DLD1 (cell line): ENCODE results near the gene KRT6A.
"Not testable (repeated sequence)": the region's sequence is repeated elsewhere in the genome, so short reads cannot be mapped to it uniquely, and the experiment has no call there.

Experiments
- in situ Hi-C: cut with HindIII; loops from 2 replicates; pipeline ENCODE4 v1.10.0; 2017; ENCODE audit warnings: low sequenced_read_pairs

The KRT6A gene

GRCh38 chr12:52474212-52474611, 18.8 kb downstream of the KRT6A start:
- in situ Hi-C loops: no loop called here

- in situ Hi-C loops: no loop called here
Measured at GRCh38 chr12:52473768-52474167, 19.3 kb downstream of the KRT6A start, which contains the start of gene KRT6C. Gene KRT6C (minus strand): TSS chr12:52473805. CDS start chr12:52473737, 68 bp downstream.

DNA sequence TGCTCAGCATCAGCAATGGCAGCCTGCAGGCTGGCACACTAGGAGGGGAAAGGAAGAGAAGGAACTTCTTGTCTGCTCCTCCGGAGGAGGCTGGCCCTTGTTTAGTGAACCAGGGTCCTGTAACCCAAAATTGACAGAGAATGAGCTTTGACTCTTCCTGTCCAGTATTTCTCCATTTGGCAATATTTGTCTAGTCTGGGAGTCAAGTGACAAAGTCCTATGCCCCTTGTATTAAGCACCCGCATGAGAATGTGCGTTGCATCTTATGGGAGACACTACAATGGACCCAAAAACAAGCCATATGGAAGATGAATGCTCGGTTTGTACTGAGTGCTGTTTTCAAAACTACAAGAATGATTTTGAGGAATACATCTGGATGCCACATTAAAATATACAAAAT, 23.2 kb downstream of the KRT6A start:
- in situ Hi-C loops: no loop called here

DNA sequence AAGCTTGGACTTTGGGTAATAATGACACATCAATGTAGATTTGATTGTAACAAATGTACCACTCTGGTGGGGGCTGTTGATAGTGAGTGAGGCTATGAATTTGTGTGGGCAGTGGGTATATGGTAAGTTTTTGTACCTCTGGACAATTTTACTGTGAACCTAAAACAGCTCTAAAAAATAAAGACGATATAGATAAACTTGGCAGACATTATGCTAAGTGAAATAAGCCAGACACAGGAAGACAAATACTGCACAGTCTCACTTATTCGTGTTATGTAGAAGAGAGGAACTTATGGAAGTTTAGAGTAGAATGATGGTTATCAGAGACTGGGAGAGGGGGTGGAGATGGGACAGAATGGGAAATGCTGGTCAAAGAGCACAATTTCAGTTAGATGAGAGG, 28.2 kb downstream of the KRT6A start:
- in situ Hi-C loops: no loop called here

GRCh38 chr12:52461693-52462092, 31.4 kb downstream of the KRT6A start:
- in situ Hi-C loops: no loop called here

DNA sequence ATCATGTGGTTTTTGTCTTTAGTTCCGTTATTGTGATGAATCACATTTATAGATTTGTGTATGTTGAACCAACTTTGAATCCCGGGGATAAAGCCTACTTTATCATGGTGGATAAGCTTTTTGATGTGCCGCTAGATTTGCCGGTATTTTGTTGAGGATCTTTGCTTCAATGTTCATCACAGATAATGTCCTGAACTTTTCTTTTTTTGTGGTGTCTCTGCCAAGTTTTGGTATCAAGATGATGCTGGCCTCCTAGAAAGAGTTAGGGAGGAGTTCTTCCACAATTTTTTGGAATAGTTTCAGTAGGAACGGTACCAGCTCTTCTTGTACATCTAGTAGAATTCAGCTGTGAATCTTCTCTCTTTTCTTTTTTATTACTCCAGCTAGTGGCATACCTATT, 34.2 kb downstream of the KRT6A start:
- in situ Hi-C loops: no loop called here

DNA sequence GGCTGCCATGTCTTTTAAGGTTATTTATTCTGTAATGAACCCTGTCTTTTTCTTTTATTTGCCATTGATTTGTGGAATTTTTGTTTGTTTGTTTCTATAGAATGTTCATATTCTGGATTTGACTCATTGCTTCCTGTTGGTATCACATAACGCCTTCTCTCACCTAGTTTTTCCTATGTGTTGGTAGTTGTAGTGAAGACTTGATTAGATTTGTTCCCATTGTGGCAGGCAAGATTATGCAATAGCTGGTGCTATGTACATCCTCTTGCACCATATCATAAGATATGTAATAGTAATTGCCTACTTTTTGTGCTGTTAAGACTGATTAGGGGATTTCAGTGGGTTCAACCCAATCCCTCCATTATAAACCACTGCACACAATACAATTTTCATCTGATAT, 37.2 kb downstream of the KRT6A start:
- in situ Hi-C loops: no loop called here

DNA sequence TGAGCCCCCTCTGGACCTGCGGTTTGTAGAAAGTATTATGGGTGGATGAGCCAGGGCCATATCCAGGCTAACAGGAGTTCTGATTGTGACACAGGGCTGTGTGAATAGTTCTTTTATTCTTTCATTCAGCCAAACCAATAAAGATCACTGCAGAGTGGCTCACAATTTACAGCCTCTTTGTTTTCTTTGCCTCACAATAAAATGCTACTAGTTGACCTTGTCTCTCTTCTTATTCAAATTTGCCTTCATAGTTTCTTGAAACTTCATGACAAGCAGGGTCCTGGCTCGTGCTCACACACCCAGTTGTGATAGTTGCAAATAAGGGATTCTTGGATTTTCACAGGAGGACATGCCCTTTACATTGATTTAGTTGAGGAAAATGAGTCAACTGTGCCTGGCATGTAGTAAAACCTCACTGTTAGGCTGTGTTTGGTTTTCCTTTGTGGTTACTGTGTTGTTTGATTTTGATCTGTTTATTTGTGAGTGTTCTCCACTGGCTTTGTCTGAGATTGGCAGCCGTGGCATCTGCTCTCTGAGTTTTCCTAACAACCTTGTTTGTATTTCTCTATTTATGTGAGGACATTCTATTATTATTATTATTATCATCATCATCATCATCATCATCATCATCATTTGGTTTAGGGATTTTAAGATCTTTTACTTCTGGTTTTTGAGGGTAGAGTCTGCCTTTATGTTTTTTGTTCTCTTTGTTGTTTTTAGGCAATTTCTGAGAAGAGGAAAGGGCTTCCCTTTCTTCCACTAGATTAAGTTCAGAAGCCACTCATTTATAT, 38.5 kb downstream of the KRT6A start:
- in situ Hi-C loops: no loop called here

GRCh38 chr12:52452101-52452500, 41.0 kb downstream of the KRT6A start, which contains the start of gene KRT6B:
Gene KRT6B (minus strand): TSS chr12:52452146. CDS start chr12:52452078, 68 bp downstream.
- in situ Hi-C loops: no loop called here

- in situ Hi-C loops: no loop called here
Measured at GRCh38 chr12:52448228-52448627, 44.8 kb downstream of the KRT6A start.

DNA sequence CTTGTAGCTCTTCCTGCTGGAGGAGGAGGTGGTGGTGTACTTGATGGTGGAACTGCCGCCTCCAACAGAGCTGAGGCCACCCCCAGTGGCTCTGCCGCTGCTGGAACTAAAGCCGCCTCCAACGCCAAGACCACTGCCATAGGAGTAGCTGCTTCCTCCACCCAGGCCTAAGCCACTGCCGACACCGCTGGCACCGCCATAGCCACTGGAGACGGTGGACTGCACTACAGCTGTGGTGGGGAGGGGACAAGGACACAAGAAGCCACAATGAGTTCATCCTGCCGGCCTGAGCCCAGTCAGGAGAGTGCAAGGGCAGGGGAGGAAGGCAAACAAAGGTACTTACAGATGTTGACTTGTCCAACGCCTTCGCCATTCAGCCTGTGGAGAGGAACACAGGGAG, 45.9 kb downstream of the KRT6A start:
- in situ Hi-C loops: not testable (repeated sequence)

GRCh38 chr12:52446367-52447045, 46.6 kb downstream of the KRT6A start:
- in situ Hi-C loops: no loop called here

GRCh38 chr12:52445876-52446275, 47.2 kb downstream of the KRT6A start:
- in situ Hi-C loops: no loop called here

GRCh38 chr12:52444647-52445595, 48.1 kb downstream of the KRT6A start:
- in situ Hi-C loops: no loop called here

- in situ Hi-C loops: no loop called here
Measured at GRCh38 chr12:52443966-52444365, 49.1 kb downstream of the KRT6A start.

DNA sequence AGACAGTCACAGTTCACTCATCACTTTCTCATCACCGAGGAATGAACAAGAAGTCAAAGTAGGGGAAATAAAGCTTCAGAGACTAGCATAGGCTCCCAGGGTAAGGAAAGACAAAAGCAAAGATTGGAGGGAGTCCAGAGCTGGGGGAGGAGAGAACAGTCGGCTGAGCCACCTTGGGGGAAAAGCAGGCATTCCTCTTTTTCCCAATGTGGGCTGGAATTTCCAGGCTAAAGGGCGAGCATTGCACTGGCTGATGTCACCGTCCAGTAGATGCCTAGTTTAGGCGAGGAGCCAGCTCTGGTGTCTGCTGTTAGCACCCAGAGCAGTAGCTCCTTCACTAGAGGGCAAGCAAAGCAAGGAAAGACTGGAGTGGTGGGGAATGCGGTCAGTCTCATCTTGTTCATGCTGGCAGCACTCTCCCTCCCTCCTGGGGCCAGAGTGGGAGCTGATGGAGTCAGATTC, 50.4 kb downstream of the KRT6A start:
- in situ Hi-C loops: no loop called here

- in situ Hi-C loops: no loop called here
Measured at GRCh38 chr12:52441320-52441911, 51.6 kb downstream of the KRT6A start.

DNA sequence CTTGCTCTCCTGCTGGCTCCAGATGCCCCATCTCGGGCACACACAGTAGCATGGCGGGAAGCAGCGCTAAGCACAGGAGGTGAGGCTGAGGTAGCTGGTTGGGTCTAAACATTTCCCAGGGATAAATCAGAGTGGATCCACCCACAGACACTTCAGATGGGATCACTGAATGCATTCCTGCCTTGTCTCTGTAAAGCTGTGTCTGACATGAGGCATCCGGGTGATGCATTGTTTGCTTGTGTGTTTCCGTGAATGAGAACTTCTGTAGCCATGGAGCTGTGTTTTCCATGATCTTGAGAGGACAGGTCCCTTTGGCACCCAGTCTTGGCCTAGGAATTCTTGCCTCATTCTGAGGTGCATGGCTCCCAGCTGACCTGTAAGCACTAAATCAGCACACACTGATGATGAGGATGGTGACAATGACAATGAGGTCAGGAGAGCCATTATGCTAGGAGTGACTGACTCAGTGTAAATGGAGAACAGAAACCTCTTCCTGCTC, 52.2 kb downstream of the KRT6A start:
- in situ Hi-C loops: no loop called here

GRCh38 chr12:52439845-52440244, 53.2 kb downstream of the KRT6A start:
- in situ Hi-C loops: no loop called here

DNA sequence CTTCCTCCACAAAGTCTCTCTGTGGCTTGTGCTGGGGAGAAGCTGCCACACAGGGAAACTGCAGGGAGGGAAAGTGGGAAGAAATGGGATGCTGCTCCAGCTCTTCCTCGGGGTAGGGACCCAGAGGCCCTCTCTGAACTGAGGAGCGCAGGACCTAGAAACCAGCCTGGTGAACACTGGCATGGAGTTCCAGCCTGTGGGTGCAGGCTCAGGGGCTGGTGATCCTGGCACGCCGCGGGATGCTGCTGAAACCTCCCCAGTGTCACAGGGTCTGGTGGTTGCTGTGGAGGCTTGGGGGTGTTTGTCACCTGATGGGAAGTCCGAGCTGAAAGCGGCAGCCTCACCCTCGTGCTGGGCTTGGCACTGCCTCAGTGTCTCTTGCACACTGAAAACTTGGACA, 53.6 kb downstream of the KRT6A start:
- in situ Hi-C loops: no loop called here
